K562 (cell line): ENCODE measurements around the gene PBX2. TPM values are rescaled to one million over a fixed set of nuclear protein-coding genes. Genes with fewer than 3 reads are reported as not detected.
A peak's percentile ranks its signal among the peaks of the same experiment; 100 is the strongest.

ENCODE experiments used
- ELF1 ChIP-seq: fragments of 200-800 bp; sonication (Bioruptor generic); IDR thresholded peaks from 2 replicates; pipeline ENCODE4 v1.6.1; 2016; ENCODE audit warnings: missing genetic modification characterization, missing compliant biosample characterization
- ETS2 ChIP-seq: IDR thresholded peaks from 2 replicates; pipeline ENCODE4 v1.6.1; 2016; ENCODE audit warnings: borderline replicate concordance, missing genetic modification characterization, mild to moderate bottlenecking, moderate library complexity, missing compliant biosample characterization; ENCODE audit not compliant: poor library complexity, severe bottlenecking
- FOXJ2 ChIP-seq: fragments of 200-800 bp; sonication (Bioruptor generic); IDR thresholded peaks from 2 replicates; pipeline ENCODE4 v1.6.1; 2016; ENCODE audit warnings: missing genetic modification characterization, missing compliant biosample characterization
- HDAC3 ChIP-seq: fragments of 450-650 bp; IDR thresholded peaks from 2 replicates; pipeline ENCODE4 v1.6.1; 2018; ENCODE audit warnings: borderline replicate concordance, mild to moderate bottlenecking, moderate library complexity; ENCODE audit not compliant: partially characterized antibody
- KLF1 ChIP-seq: fragments of 450-650 bp; IDR thresholded peaks from 2 replicates; pipeline ENCODE4 v1.6.1; 2016; ENCODE audit warnings: missing genetic modification characterization, missing compliant biosample characterization
- PTRF ChIP-seq: fragments of 450-650 bp; IDR thresholded peaks from 2 replicates; pipeline ENCODE4 v1.6.1; 2016; ENCODE audit warnings: mild to moderate bottlenecking, missing genetic modification characterization, missing compliant biosample characterization
- TAF15 ChIP-seq: fragments of 200-400 bp; formaldehyde crosslinking; IDR thresholded peaks from 2 replicates; pipeline ENCODE4 v1.6.1; 2017; ENCODE audit warnings: mild to moderate bottlenecking, low read depth, low read length, moderate library complexity
- TCFL5 ChIP-seq: fragments of 250-450 bp; sonication (Bioruptor Pico); conservative IDR thresholded peaks from 2 replicates; pipeline ENCODE4 v1.6.1; 2021; ENCODE audit warnings: mild to moderate bottlenecking, moderate library complexity, matching md5 sums
- ZNF133 ChIP-seq: fragments of 250-450 bp; sonication (Bioruptor Pico); IDR thresholded peaks from 2 replicates; pipeline ENCODE4 v1.4.0; 2020; ENCODE audit warnings: mild to moderate bottlenecking
- polyA plus RNA-seq, 8 experiments: library from polyadenylated mRNA; depleted of rRNA in 4 of 8; stranded (reverse) in 5 of 8; unstranded in 3 of 8; fragments of >200 nt; fragmentation: Nextera tagmentation in 2 of 8; fragmentation: Illumina TruSeq in 1 of 8; extraction: Ambion mirVana in 2 of 8; extraction: Trizol in 1 of 8; gene quantifications; 2 replicates each; pipeline versions ENCODE4 v1.2.1 to v1.2.3, GENCODE V29; 2011 to 2014; ENCODE audit warnings: inconsistent platforms in 1 of 8, missing spikeins in 1 of 8
- total RNA-seq, 7 experiments: library from RNA; depleted of rRNA in 6 of 7; stranded (reverse); fragments of >200 nt in 6 of 7; fragmentation: Illumina TruSeq in 2 of 7; extraction: Trizol in 2 of 7; gene quantifications; 2 replicates each; pipeline versions ENCODE4 v1.2.1 to v1.2.3, GENCODE V29; 2011 to 2021; ENCODE audit warnings: low replicate concordance in 1 of 7
- TF ChIP-seq, protein P1 (sequence below), 2 experiments: fragments of 450-650 bp in 1 of 2; IDR thresholded peaks; 2 replicates each; pipeline ENCODE4 v1.6.1; 2011 to 2017; ENCODE audit warnings: low read depth in 2 of 2, antibody characterized with exemption in 1 of 2, borderline replicate concordance in 1 of 2, low read length in 1 of 2, mild to moderate bottlenecking in 1 of 2, mixed read lengths in 1 of 2; ENCODE audit not compliant: control insufficient read depth in 1 of 2
- TF ChIP-seq, protein P2 (sequence below): sonication (generic); formaldehyde crosslinking; IDR thresholded peaks from 2 replicates; pipeline ENCODE4 v1.8.0; 2022; ENCODE audit warnings: missing genetic modification reagents, mild to moderate bottlenecking, moderate library complexity, borderline replicate concordance
- TF ChIP-seq, protein P3 (sequence below): fragments of 450-650 bp; formaldehyde crosslinking; IDR thresholded peaks from 2 replicates; pipeline ENCODE4 v1.4.0; 2022; ENCODE audit warnings: mild to moderate bottlenecking, moderate library complexity
- TF ChIP-seq, protein P4 (sequence below): fragments of 250-450 bp; sonication (Bioruptor Pico); IDR thresholded peaks from 2 replicates; pipeline ENCODE4 v1.8.0; 2021; ENCODE audit warnings: moderate library complexity, mild to moderate bottlenecking, inconsistent platforms
- TF ChIP-seq, protein P5 (sequence below): fragments of 450-650 bp; IDR thresholded peaks from 2 replicates; pipeline ENCODE4 v1.6.1; 2017; ENCODE audit warnings: mild to moderate bottlenecking, moderate library complexity
- TF ChIP-seq, protein P6 (sequence below), 2 experiments: fragments of 450-650 bp; conservative IDR thresholded peaks; 2 replicates each; pipeline ENCODE4 v1.6.1; 2017; ENCODE audit warnings: mild to moderate bottlenecking in 2 of 2, moderate library complexity in 2 of 2

PBX2 gene
- total and polyA plus RNA-seq, 9 of the 15 experiments (the other 6 are each of a cell fraction or from before 2014, with no cell fraction given): 1.9 to 134 (median 62.5) TPM

DNA sequence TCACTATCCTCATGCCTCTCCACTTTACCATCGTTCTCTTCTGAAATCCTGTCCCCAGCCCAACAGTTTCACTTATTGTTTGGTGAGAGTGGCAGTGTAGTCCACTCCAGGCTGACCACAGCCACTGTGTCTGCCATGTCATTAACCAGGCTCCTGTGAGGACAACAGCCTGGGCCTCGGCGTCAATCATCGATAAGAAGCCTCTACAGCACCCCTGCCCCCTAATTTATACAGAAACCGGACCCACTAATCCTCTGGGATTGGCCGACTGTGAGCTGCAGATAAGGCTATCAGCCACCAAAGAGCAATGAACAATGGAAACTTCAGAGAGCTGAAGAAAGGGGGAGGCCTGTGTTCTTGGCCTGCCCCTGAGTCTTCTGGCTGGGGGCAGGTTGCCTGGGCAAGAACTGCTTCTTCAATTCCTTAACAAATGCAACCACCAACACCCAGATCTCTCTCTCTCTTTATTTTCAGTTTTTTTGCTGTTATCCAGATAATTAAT lies 22.2 kb downstream of the PBX2 start (continued):
- TF ChIP-seq, protein P1, sequence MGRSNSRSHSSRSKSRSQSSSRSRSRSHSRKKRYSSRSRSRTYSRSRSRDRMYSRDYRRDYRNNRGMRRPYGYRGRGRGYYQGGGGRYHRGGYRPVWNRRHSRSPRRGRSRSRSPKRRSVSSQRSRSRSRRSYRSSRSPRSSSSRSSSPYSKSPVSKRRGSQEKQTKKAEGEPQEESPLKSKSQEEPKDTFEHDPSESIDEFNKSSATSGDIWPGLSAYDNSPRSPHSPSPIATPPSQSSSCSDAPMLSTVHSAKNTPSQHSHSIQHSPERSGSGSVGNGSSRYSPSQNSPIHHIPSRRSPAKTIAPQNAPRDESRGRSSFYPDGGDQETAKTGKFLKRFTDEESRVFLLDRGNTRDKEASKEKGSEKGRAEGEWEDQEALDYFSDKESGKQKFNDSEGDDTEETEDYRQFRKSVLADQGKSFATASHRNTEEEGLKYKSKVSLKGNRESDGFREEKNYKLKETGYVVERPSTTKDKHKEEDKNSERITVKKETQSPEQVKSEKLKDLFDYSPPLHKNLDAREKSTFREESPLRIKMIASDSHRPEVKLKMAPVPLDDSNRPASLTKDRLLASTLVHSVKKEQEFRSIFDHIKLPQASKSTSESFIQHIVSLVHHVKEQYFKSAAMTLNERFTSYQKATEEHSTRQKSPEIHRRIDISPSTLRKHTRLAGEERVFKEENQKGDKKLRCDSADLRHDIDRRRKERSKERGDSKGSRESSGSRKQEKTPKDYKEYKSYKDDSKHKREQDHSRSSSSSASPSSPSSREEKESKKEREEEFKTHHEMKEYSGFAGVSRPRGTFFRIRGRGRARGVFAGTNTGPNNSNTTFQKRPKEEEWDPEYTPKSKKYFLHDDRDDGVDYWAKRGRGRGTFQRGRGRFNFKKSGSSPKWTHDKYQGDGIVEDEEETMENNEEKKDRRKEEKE (IDR thresholded peaks at IDR 0.05; ENCODE audit: borderline replicate concordance in 1 of 2, control insufficient read depth in 1 of 2, low read depth in 2 of 2, low read length in 1 of 2): no peak
- no peak for TF ChIP-seq ETS2 (tag)
- TF ChIP-seq TAF15: no peak
- no peak for TF ChIP-seq KLF1 (tag)
- TF ChIP-seq, protein P2, sequence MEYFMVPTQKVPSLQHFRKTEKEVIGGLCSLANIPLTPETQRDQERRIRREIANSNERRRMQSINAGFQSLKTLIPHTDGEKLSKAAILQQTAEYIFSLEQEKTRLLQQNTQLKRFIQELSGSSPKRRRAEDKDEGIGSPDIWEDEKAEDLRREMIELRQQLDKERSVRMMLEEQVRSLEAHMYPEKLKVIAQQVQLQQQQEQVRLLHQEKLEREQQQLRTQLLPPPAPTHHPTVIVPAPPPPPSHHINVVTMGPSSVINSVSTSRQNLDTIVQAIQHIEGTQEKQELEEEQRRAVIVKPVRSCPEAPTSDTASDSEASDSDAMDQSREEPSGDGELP (CRISPR knock-in tag): peak; percentile 63; the same call in 1 of the 2 replicates
- TF ChIP-seq, protein P3, sequence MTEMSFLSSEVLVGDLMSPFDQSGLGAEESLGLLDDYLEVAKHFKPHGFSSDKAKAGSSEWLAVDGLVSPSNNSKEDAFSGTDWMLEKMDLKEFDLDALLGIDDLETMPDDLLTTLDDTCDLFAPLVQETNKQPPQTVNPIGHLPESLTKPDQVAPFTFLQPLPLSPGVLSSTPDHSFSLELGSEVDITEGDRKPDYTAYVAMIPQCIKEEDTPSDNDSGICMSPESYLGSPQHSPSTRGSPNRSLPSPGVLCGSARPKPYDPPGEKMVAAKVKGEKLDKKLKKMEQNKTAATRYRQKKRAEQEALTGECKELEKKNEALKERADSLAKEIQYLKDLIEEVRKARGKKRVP (CRISPR knock-in tag): peak; percentile 70
- TF ChIP-seq TCFL5 (CRISPR knock-in tag): no peak
- TF ChIP-seq, protein P4, sequence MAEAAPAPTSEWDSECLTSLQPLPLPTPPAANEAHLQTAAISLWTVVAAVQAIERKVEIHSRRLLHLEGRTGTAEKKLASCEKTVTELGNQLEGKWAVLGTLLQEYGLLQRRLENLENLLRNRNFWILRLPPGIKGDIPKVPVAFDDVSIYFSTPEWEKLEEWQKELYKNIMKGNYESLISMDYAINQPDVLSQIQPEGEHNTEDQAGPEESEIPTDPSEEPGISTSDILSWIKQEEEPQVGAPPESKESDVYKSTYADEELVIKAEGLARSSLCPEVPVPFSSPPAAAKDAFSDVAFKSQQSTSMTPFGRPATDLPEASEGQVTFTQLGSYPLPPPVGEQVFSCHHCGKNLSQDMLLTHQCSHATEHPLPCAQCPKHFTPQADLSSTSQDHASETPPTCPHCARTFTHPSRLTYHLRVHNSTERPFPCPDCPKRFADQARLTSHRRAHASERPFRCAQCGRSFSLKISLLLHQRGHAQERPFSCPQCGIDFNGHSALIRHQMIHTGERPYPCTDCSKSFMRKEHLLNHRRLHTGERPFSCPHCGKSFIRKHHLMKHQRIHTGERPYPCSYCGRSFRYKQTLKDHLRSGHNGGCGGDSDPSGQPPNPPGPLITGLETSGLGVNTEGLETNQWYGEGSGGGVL (CRISPR knock-in tag): no peak
- TF ChIP-seq, protein P5, sequence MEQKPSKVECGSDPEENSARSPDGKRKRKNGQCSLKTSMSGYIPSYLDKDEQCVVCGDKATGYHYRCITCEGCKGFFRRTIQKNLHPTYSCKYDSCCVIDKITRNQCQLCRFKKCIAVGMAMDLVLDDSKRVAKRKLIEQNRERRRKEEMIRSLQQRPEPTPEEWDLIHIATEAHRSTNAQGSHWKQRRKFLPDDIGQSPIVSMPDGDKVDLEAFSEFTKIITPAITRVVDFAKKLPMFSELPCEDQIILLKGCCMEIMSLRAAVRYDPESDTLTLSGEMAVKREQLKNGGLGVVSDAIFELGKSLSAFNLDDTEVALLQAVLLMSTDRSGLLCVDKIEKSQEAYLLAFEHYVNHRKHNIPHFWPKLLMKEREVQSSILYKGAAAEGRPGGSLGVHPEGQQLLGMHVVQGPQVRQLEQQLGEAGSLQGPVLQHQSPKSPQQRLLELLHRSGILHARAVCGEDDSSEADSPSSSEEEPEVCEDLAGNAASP: no peak
- no peak for TF ChIP-seq PTRF (tag)
- peak; percentile 78 for TF ChIP-seq HDAC3
- TF ChIP-seq, protein P6, sequence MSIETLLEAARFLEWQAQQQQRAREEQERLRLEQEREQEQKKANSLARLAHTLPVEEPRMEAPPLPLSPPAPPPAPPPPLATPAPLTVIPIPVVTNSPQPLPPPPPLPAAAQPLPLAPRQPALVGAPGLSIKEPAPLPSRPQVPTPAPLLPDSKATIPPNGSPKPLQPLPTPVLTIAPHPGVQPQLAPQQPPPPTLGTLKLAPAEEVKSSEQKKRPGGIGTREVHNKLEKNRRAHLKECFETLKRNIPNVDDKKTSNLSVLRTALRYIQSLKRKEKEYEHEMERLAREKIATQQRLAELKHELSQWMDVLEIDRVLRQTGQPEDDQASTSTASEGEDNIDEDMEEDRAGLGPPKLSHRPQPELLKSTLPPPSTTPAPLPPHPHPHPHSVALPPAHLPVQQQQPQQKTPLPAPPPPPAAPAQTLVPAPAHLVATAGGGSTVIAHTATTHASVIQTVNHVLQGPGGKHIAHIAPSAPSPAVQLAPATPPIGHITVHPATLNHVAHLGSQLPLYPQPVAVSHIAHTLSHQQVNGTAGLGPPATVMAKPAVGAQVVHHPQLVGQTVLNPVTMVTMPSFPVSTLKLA (conservative IDR thresholded peaks at IDR 0.05): peak; percentile 40 to 73; a peak in 3 of 4 replicates
- TF ChIP-seq ZNF133: no peak
- no peak for TF ChIP-seq FOXJ2 (tag)
- no peak for TF ChIP-seq ELF1 (tag)
